ENCODE data around the gene MYOM1.
A peak's percentile ranks its signal among the peaks of the same experiment; 100 is the strongest.

DNA sequence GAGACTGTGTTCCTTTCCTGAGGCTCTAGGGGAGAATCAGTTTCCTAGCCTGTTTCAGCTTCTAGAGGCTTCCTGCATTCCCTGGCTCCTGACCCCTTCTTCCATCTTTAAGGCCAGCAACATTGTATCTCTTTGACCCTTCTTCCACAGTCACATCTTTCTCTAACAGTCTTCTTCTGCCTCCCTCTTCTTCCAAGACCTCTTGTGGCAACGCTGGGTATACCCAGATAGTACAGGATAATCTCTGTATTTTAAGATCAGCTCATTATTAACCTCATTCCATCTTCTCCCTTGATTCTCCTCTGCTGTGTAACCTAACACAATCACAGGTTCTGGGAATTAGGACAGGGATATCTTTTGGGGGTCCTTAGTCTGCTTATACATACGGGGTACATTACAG lies 19.0 kb upstream of the MYOM1 start:
- TF ChIP-seq, protein P1, sequence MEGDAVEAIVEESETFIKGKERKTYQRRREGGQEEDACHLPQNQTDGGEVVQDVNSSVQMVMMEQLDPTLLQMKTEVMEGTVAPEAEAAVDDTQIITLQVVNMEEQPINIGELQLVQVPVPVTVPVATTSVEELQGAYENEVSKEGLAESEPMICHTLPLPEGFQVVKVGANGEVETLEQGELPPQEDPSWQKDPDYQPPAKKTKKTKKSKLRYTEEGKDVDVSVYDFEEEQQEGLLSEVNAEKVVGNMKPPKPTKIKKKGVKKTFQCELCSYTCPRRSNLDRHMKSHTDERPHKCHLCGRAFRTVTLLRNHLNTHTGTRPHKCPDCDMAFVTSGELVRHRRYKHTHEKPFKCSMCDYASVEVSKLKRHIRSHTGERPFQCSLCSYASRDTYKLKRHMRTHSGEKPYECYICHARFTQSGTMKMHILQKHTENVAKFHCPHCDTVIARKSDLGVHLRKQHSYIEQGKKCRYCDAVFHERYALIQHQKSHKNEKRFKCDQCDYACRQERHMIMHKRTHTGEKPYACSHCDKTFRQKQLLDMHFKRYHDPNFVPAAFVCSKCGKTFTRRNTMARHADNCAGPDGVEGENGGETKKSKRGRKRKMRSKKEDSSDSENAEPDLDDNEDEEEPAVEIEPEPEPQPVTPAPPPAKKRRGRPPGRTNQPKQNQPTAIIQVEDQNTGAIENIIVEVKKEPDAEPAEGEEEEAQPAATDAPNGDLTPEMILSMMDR (IDR thresholded peaks at IDR 0.05; ENCODE audit: low read depth, low read length, poor library complexity, severe bottlenecking), result peak; percentile 17
- no peak for TF ChIP-seq EZH2phosphoT487 (IDR thresholded peaks at IDR 0.05; ENCODE audit: borderline replicate concordance, low read length)

Data from DOHH2 (cell line).